GM19467 (cell line): ENCODE data around the gene TMEM134.
"Not testable (repeated sequence)": the region's sequence is repeated elsewhere in the genome, so short reads cannot be mapped to it uniquely, and the experiment has no call there.

Experiments used
- ATAC-seq: cut with Tn5 transposase; IDR thresholded peaks from one replicate; pipeline ENCODE4 v1.9.1; 2021; ENCODE audit warnings: mild to moderate bottlenecking, moderate library complexity; ENCODE audit not compliant: unreplicated experiment

Gene TMEM134

GRCh38 chr11:67486481-67487195 lies 17.6 kb upstream of the TMEM134 start:
- no peak for ATAC-seq

- not testable (repeated sequence) for ATAC-seq
Measured at GRCh38 chr11:67485873-67486361, 16.9 kb upstream of the TMEM134 start.

GRCh38 chr11:67484847-67485311 lies 15.8 kb upstream of the TMEM134 start:
- ATAC-seq, result no peak

- ATAC-seq, result no peak
Measured at GRCh38 chr11:67483831-67484665, 15.0 kb upstream of the TMEM134 start.

GRCh38 chr11:67482827-67483798 lies 14.1 kb upstream of the TMEM134 start, which contains the start of gene AIP:
TSS of gene AIP (plus strand) at chr11:67483026. CDS start at chr11:67483159, 133 bp downstream.
- peak; percentile 67 for ATAC-seq

- ATAC-seq, result no peak
Measured at GRCh38 chr11:67482275-67482826, 13.3 kb upstream of the TMEM134 start.

- ATAC-seq, result not testable (repeated sequence)
Measured at GRCh38 chr11:67477344-67478050, 8.4 kb upstream of the TMEM134 start.

GRCh38 chr11:67476692-67477091 lies 7.6 kb upstream of the TMEM134 start:
- not testable (repeated sequence) for ATAC-seq

- ATAC-seq, result no peak
Measured at GRCh38 chr11:67472882-67473281, 3.8 kb upstream of the TMEM134 start.

GRCh38 chr11:67470337-67471002 lies 1.4 kb upstream of the TMEM134 start:
- ATAC-seq, result no peak

- no peak for ATAC-seq
Measured at GRCh38 chr11:67469508-67469811, 409 bp upstream of the TMEM134 start.

GRCh38 chr11:67468456-67468758 lies 644 bp downstream of the TMEM134 start:
- ATAC-seq, result no peak

GRCh38 chr11:67468056-67468455 lies 995 bp downstream of the TMEM134 start:
- no peak for ATAC-seq

GRCh38 chr11:67466962-67467771 lies 1.9 kb downstream of the TMEM134 start:
- ATAC-seq, result no peak

GRCh38 chr11:67466367-67466766 lies 2.7 kb downstream of the TMEM134 start:
- no peak for ATAC-seq

- ATAC-seq, result not testable (repeated sequence)
Measured at GRCh38 chr11:67465530-67465929, 3.5 kb downstream of the TMEM134 start.

GRCh38 chr11:67465189-67465510 lies 3.9 kb downstream of the TMEM134 start:
- no peak for ATAC-seq

- peak; percentile 44 for ATAC-seq
Measured at GRCh38 chr11:67464411-67465188, 4.5 kb downstream of the TMEM134 start.
